GM21529 (cell line): ENCODE data around the gene TBC1D22A.

Experiments
- ATAC-seq: cut with Tn5 transposase; IDR thresholded peaks from one replicate; pipeline ENCODE4 v1.9.1; 2021; ENCODE audit not compliant: unreplicated experiment

Gene TBC1D22A

GRCh38 chr22:46794491-46794890 is 32.0 kb downstream of the TBC1D22A start:
- no peak for ATAC-seq

GRCh38 chr22:46795140-46795539 is 32.7 kb downstream of the TBC1D22A start:
- ATAC-seq: no peak

- ATAC-seq: no peak
Observed at GRCh38 chr22:46795845-46796565, 33.6 kb downstream of the TBC1D22A start.

- no peak for ATAC-seq
Observed at GRCh38 chr22:46796566-46797195, 34.2 kb downstream of the TBC1D22A start.

- no peak for ATAC-seq
Observed at GRCh38 chr22:46797355-46797754, 34.9 kb downstream of the TBC1D22A start.

GRCh38 chr22:46798041-46798365 is 35.6 kb downstream of the TBC1D22A start:
- no peak for ATAC-seq

- no peak for ATAC-seq
Observed at GRCh38 chr22:46798366-46799350, 36.2 kb downstream of the TBC1D22A start.

GRCh38 chr22:46799626-46800025 is 37.2 kb downstream of the TBC1D22A start:
- ATAC-seq: no peak

- ATAC-seq: no peak
Observed at GRCh38 chr22:46800102-46800857, 37.8 kb downstream of the TBC1D22A start.

GRCh38 chr22:46801331-46801811 is 38.9 kb downstream of the TBC1D22A start:
- no peak for ATAC-seq

GRCh38 chr22:46801826-46802607 is 39.6 kb downstream of the TBC1D22A start:
- ATAC-seq: no peak

- no peak for ATAC-seq
Observed at GRCh38 chr22:46802608-46803027, 40.2 kb downstream of the TBC1D22A start.

- ATAC-seq: no peak
Observed at GRCh38 chr22:46803031-46803880, 40.8 kb downstream of the TBC1D22A start.

GRCh38 chr22:46803936-46804335 is 41.5 kb downstream of the TBC1D22A start:
- no peak for ATAC-seq

- ATAC-seq: no peak
Observed at GRCh38 chr22:46806794-46807193, 44.3 kb downstream of the TBC1D22A start.

- no peak for ATAC-seq
Observed at GRCh38 chr22:46807458-46807857, 45.0 kb downstream of the TBC1D22A start.

- no peak for ATAC-seq
Observed at GRCh38 chr22:46809153-46809885, 46.9 kb downstream of the TBC1D22A start.
